GM18511 (cell line): ENCODE data around the gene NPW.
A peak's percentile ranks its signal among the peaks of the same experiment; 100 is the strongest.

ENCODE experiments used
- ATAC-seq: cut with Tn5 transposase; IDR thresholded peaks from one replicate; pipeline ENCODE4 v1.9.1; 2021; ENCODE audit warnings: mild to moderate bottlenecking, moderate library complexity; ENCODE audit not compliant: unreplicated experiment

NPW gene

GRCh38 chr16:1984347-1985225 lies 35.0 kb upstream of the NPW start:
- ATAC-seq, result peak; percentile 9

GRCh38 chr16:1985466-1986150 lies 34.0 kb upstream of the NPW start:
- ATAC-seq, result no peak

- no peak for ATAC-seq
Observed at GRCh38 chr16:1987198-1987597, 32.4 kb upstream of the NPW start.

DNA sequence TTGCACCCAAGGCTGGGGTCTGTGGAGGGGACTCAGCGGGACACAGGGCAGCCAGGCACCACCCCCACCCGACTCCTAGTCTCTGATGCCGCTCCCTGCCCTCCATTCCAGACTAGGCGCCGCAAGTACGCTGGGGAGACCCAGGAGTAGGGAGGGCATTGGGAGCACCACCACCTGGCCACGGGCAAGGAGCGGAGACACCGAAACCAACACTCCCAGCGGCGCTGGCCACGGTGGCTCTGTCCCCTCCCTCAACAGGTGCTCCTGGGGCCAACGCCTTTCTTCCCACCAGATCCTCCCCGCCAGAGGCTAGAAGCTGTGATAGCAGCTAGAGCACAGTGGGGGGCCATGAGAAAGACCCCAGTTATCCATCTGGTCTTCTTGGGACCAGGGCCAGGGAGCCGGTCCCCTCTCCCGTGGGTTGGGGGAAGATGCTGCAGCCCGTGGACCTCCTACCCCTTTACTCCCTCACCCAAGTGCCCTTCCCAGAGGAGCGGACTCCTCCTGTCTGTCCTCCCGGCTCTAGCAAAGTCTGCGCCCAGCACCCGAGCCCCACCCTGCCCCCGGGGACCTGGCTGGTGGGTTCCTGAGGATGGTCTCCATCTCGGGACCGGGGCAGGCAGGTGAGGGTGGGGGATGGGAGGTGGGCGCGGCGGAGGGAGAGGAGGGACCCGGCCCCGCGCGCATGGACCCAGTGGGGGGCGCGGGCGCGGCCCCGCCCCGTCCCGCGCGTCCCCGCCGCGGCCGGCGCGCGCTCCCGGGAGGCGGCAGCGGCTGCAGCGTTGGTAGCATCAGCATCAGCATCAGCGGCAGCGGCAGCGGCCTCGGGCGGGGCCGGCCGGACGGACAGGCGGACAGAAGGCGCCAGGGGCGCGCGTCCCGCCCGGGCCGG lies 30.1 kb upstream of the NPW start, which contains the start of gene SYNGR3:
TSS of gene SYNGR3 (plus strand) at position 762 of the 892 bp plus-strand sequence. CDS start 133 bp downstream, outside the sequence.
- no peak for ATAC-seq

GRCh38 chr16:1990101-1990350 lies 29.6 kb upstream of the NPW start:
- ATAC-seq, result no peak

DNA sequence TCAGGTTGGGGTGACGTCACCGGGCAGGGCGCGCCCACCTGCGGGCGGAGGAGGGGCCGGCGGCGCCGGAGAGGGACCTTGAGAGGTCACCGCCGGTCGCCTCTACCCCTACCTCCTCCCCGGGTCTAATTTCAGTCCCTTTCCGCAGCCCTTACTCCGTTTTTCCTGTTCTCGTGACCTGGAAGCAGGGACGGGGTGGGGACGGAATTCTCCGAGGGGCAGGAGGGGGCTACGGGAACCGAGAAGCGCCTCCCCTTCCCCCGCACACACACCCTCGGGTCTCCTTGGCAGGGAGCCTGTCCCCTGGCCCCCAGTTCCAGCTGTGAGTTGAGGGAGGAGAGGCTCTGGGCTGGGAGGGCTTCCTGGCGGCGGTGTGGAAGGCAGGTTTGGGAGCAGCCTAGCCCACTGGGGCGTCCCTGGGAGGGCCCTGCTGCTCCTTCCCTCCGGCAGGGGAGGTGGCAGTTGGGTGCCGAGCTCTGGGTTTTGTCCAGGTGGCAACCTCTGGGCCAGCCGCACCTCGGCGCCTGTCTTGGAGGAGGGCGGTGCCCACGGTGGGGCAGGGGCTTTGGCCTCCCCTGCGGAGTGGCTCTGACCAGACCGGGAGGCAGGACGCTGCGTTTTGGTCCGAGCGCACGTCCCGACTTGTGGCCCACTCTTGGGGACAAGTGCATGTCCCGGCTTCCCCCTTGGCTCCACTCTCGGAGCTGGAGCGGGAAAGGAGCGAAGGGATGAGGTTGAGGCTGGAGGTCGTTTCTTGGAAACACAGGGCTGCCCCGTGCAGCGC lies 29.0 kb upstream of the NPW start:
- ATAC-seq, result peak; percentile 10

- peak; percentile 49 for ATAC-seq
Observed at GRCh38 chr16:1991135-1991551, 28.4 kb upstream of the NPW start.

- no peak for ATAC-seq
Observed at GRCh38 chr16:1991588-1991947, 28.0 kb upstream of the NPW start.

DNA sequence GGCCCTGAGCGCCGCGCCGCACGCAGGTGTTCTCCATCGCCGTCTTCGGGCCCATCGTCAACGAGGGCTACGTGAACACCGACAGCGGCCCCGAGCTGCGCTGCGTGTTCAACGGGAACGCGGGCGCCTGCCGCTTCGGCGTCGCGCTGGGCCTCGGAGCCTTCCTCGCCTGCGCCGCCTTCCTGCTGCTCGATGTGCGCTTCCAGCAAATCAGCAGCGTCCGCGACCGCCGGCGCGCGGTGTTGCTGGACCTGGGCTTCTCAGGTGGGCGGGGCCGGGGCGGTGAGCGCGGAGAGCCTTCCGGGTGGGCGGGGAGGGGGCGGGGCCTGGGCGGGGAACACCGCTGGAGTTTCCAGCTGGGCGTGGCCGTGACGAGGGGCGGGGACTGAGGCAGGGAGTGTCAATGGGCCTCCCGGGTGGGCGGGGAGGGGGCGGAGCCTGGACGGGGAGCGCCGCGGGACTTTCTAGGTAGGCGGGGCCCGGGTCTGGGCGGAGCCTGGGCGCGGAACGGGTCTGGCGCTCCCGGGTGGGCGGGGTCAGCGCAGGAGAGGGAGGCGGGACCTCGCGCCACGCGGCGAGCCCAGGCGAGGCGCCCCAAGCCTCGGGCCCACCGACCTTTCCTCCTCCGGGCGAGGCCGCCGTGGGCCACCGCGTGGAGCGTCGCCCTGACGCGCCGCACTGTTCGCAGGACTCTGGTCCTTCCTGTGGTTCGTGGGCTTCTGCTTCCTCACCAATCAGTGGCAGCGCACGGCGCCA lies 27.5 kb upstream of the NPW start:
- peak; percentile 47 for ATAC-seq

GRCh38 chr16:1992704-1993317 lies 26.8 kb upstream of the NPW start:
- ATAC-seq, result no peak

- ATAC-seq, result no peak
Observed at GRCh38 chr16:1993731-1994131, 25.9 kb upstream of the NPW start.

DNA sequence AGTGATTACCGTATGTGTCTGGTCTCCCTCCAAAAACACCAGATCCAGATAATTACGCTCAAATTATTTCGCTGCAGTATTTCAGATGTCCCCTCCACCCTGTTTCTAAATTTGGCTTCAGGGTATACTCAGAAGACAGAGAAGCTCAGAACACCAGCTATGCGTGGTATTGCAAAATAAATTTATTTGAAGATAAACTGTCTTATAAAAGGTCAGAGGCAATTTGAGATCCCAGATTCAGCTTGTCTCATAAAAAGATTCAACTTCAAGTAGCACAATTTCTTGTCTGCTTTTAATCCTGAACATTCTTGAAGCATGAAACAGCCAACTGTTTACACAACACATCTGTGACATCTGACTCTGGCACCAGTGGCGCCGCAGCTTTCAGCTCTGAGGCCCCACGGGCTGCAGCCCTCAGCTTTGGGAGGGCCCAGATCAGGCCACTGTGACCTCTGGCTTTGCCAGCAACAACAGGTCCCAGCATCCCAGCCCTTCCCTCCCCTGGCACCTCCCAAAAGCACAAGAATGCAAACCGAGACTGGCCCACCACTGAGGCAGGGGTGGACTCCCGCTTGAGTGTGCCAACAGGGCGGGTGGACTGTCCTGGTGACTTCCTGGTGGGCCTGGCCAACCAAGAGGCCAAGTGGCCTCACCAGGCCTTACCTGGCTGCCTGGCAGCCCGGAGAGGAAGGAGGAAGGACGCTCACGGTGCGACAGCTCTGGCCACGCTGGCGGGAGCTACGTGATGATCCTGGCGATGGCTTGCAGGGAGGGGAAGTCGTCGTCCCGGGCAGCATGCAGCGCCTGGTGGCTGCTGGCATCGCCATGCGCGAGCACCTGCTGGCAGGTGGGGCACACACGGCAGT lies 21.9 kb upstream of the NPW start:
- no peak for ATAC-seq

GRCh38 chr16:1998360-1998835 lies 21.2 kb upstream of the NPW start:
- ATAC-seq, result no peak

DNA sequence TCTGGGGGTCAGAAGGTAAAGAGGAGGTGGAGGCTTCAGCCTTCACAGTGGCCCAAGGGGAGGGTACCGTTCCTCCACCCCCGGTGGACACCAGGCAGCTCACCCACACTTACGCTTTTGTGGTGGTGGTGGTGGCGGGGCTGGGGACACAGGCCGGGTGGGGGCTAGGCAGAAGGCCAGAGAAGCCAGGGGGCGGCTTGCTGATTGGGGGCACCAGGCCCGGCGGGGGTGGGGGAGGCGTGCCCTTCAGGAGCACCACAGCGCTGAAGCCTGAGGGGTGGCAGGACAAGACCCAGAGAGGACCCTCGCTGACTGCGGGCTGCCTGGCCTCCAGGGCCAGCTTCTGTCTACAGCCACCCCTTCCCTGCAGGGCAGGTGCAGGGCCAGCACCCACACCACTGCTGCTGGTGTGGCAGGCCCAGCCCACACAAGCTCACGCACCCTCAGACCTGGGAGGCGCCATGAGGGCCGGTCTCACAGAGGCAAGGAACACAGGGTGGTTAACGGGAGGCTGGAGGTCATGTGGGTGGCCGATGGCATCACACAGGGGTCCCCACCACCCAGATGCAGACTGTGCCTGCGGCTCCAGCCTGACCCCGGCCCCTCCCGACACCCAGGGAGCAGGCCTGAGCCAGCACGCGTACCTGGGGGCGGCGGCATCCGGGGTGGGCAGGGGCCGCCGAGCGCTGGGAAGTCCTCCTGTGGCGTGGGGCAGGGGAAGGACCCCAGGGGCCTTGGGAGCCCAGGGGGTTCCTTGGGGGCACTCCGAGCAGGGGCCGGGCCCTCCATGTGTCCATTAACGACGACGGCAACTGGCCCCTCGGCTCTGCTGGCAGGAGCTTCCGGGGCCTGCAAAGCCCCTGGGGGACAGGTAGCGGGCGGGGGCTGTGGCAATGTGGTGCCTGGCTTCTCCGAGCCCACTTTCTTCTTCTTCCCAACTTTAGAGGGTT lies 20.5 kb upstream of the NPW start:
- ATAC-seq, result no peak

- no peak for ATAC-seq
Observed at GRCh38 chr16:1999866-2000514, 19.6 kb upstream of the NPW start.

GRCh38 chr16:2001035-2001434 lies 18.6 kb upstream of the NPW start:
- no peak for ATAC-seq
